Mesenchymal stem cell (in vitro differentiated cells and primary cell): ENCODE measurements around the gene GAGE12H. TPM values are rescaled to one million over a fixed set of nuclear protein-coding genes. Genes with fewer than 3 reads are reported as not detected.
"Not testable (repeated sequence)": the region's sequence is repeated elsewhere in the genome, so short reads cannot be mapped to it uniquely, and the experiment has no call there.

ENCODE experiments used
- DNase-seq: peaks from one replicate; pipeline ENCODE4 v3.0.0-alpha.2; 2013
- H2AFZ ChIP-seq: one replicate; pipeline ENCODE4 v1.6.1; 2013; ENCODE audit warnings: low read depth, mild to moderate bottlenecking, control low read depth, inconsistent platforms, low read length, moderate library complexity
- H2AK5ac ChIP-seq: 2 replicates; pipeline ENCODE4 v1.6.1; 2013; ENCODE audit warnings: low read length, moderate library complexity, mild to moderate bottlenecking, inconsistent platforms; ENCODE audit not compliant: severe bottlenecking
- H2BK120ac ChIP-seq: one replicate; pipeline ENCODE4 v1.6.1; 2013; ENCODE audit warnings: low read depth, mild to moderate bottlenecking, inconsistent platforms, low read length, moderate library complexity
- H2BK12ac ChIP-seq, 2 experiments: one replicate each; pipeline ENCODE4 v1.6.1; 2013; ENCODE audit warnings: inconsistent platforms in 2 of 2, low read length in 2 of 2, mild to moderate bottlenecking in 2 of 2, moderate library complexity in 2 of 2, control low read depth in 1 of 2
- H2BK15ac ChIP-seq: one replicate; pipeline ENCODE4 v1.6.1; 2013; ENCODE audit warnings: mild to moderate bottlenecking, low read depth, inconsistent platforms; ENCODE audit not compliant: poor library complexity, severe bottlenecking
- H2BK5ac ChIP-seq: 2 replicates; pipeline ENCODE4 v1.6.1; 2013; ENCODE audit warnings: low read depth, mild to moderate bottlenecking, low read length, control low read depth, inconsistent platforms; ENCODE audit not compliant: poor library complexity, severe bottlenecking
- H3K14ac ChIP-seq, 2 experiments: one replicate each; pipeline ENCODE4 v1.6.1; 2013; ENCODE audit warnings: inconsistent platforms in 2 of 2, low read length in 2 of 2, control low read depth in 1 of 2, mild to moderate bottlenecking in 1 of 2, moderate library complexity in 1 of 2
- H3K18ac ChIP-seq, 2 experiments: one replicate each; pipeline ENCODE4 v1.6.1; 2013; ENCODE audit warnings: inconsistent platforms in 2 of 2, low read length in 2 of 2, control low read depth in 1 of 2, low read depth in 1 of 2, mild to moderate bottlenecking in 1 of 2
- H3K23ac ChIP-seq, 2 experiments: one replicate each; pipeline ENCODE4 v1.6.1; 2013; ENCODE audit warnings: inconsistent platforms in 2 of 2, low read length in 2 of 2, mild to moderate bottlenecking in 2 of 2, moderate library complexity in 2 of 2, control low read depth in 1 of 2
- H3K27ac ChIP-seq: 2 replicates; pipeline ENCODE4 v1.5.1; 2013; ENCODE audit warnings: mild to moderate bottlenecking, moderate library complexity, low read length, control low read depth, inconsistent platforms; ENCODE audit not compliant: poor library complexity, severe bottlenecking
- H3K27me3 ChIP-seq, 2 experiments: 2 replicates each; pipeline versions ENCODE4 v1.6.1 to v1.7.0; 2013; ENCODE audit warnings: low read length in 2 of 2, mild to moderate bottlenecking in 2 of 2, moderate library complexity in 2 of 2, control low read depth in 1 of 2, inconsistent platforms in 1 of 2; ENCODE audit not compliant: control insufficient read depth in 1 of 2, insufficient read depth in 1 of 2
- H3K36me3 ChIP-seq, 2 experiments: 2 replicates each; pipeline versions ENCODE4 v1.6.1 to v1.7.0; 2013; ENCODE audit warnings: low read length in 2 of 2, control low read depth in 1 of 2, inconsistent platforms in 1 of 2, low read depth in 1 of 2, mild to moderate bottlenecking in 1 of 2; ENCODE audit not compliant: insufficient read depth in 2 of 2, control insufficient read depth in 1 of 2
- H3K4ac ChIP-seq, 2 experiments: one replicate each; pipeline ENCODE4 v1.6.1; 2013; ENCODE audit warnings: inconsistent platforms in 2 of 2, low read length in 2 of 2, mild to moderate bottlenecking in 2 of 2, moderate library complexity in 2 of 2, control low read depth in 1 of 2, low read depth in 1 of 2
- H3K4me1 ChIP-seq: 2 replicates; pipeline ENCODE4 v1.6.1; 2013; ENCODE audit warnings: low read depth, low read length, control low read depth; ENCODE audit not compliant: control insufficient read depth, insufficient read depth
- H3K4me2 ChIP-seq: 2 replicates; pipeline ENCODE4 v1.6.1; 2013; ENCODE audit warnings: low read length, mild to moderate bottlenecking, inconsistent platforms; ENCODE audit not compliant: poor library complexity, severe bottlenecking
- H3K4me3 ChIP-seq, 2 experiments: 2 replicates each; pipeline versions ENCODE4 v1.5.1 to v1.7.0; 2013; ENCODE audit warnings: low read length in 2 of 2, mild to moderate bottlenecking in 2 of 2, control low read depth in 1 of 2, low read depth in 1 of 2; ENCODE audit not compliant: insufficient read depth in 1 of 2
- H3K79me1 ChIP-seq: replicated peaks from 2 replicates; pipeline ENCODE4 v1.6.1; 2013; ENCODE audit warnings: mild to moderate bottlenecking, control low read depth, low read length, inconsistent platforms; ENCODE audit not compliant: poor library complexity, severe bottlenecking
- H3K9ac ChIP-seq: 2 replicates; pipeline ENCODE4 v1.7.0; 2013; ENCODE audit warnings: mild to moderate bottlenecking, low read length, moderate library complexity
- H3K9me3 ChIP-seq: 2 replicates; pipeline ENCODE4 v1.7.0; 2013; ENCODE audit warnings: mild to moderate bottlenecking, low read length; ENCODE audit not compliant: control insufficient read depth
- H4K8ac ChIP-seq: one replicate; pipeline ENCODE4 v1.6.1; 2013; ENCODE audit warnings: inconsistent platforms, mild to moderate bottlenecking, low read length, moderate library complexity
- H4K91ac ChIP-seq: one replicate; pipeline ENCODE4 v1.6.1; 2013; ENCODE audit warnings: mild to moderate bottlenecking, low read length, inconsistent platforms
- whole genome bisulfite sequencing: methylation state at CpG from one replicate; pipeline ENCODE4 v1.1.7; 2013; ENCODE audit warnings: mixed read lengths; 5-methylcytosine and 5-hydroxymethylcytosine counted together
- polyA plus RNA-seq, 2 experiments: library from polyadenylated mRNA; stranded (reverse); fragments of 200-250 nt; gene quantifications; one replicate each; pipeline ENCODE4 v1.2.3, GENCODE V29; 2013

GAGE12H gene, protein sequence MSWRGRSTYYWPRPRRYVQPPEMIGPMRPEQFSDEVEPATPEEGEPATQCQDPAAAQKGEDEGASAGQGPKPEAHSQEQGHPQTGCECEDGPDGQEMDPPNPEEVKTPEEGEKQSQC
- not detected for polyA plus RNA-seq (2013, experiment 1 of 2)
- not detected for polyA plus RNA-seq (2013, experiment 2 of 2)

- not testable (repeated sequence) for H3K23ac ChIP-seq
- no CpG with 5 or more reads among the region's 16 CpGs for WGBS
Observed at GRCh38 chrX:49579649-49580048, at the start of gene GAGE12H. GAGE12H (plus strand) TSS chrX:49579949; CDS start chrX:49581104, 1,155 bp downstream.

DNA sequence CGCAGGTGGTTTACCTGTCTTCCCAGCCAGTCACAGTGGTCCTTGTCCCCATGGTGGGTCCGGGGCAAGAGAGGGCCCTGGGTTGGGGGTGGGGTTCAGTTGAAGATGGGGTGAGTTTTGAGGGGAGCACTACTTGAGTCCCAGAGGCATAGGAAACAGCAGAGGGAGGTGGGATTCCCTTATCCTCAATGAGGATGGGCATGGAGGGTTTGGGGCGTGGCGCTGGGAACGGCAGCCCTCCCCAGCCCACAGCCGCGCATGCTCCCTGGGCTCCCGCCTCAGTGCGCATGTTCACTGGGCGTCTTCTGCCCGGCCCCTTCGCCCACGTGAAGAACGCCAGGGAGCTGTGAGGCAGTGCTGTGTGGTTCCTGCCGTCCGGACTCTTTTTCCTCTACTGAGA is 47.9 kb upstream of the GAGE12H start, which contains the start of gene GAGE12C:
TSS of gene GAGE12C (plus strand) at position 301 of the 400 bp plus-strand sequence. CDS start 1,155 bp downstream, outside the sequence.
- not testable (repeated sequence) for H3K4me2 ChIP-seq, H3K27me3 ChIP-seq, H2AFZ ChIP-seq, H2BK5ac ChIP-seq, H2AK5ac ChIP-seq, H3K14ac ChIP-seq, H3K36me3 ChIP-seq, H3K79me1 ChIP-seq, H2BK15ac ChIP-seq, H2BK120ac ChIP-seq, H3K27ac ChIP-seq, H3K23ac ChIP-seq, H4K8ac ChIP-seq, H3K4me3 ChIP-seq, H3K4ac ChIP-seq, DNase-seq, H2BK12ac ChIP-seq, H3K18ac ChIP-seq, H4K91ac ChIP-seq, H3K9ac ChIP-seq, H3K9me3 ChIP-seq, H3K4me1 ChIP-seq
- no CpG with 5 or more reads among the region's 16 CpGs for WGBS

More at GRCh38 chrX:49579649-49580048, at the start of gene GAGE12H:
- H3K27me3 ChIP-seq, H3K9ac ChIP-seq, H4K91ac ChIP-seq, DNase-seq, H3K79me1 ChIP-seq, H3K9me3 ChIP-seq, H4K8ac ChIP-seq, H3K18ac ChIP-seq, H3K36me3 ChIP-seq, H3K4ac ChIP-seq, H2BK15ac ChIP-seq, H2AK5ac ChIP-seq, H2BK120ac ChIP-seq, H2BK12ac ChIP-seq, H3K4me3 ChIP-seq, H3K4me1 ChIP-seq, H2AFZ ChIP-seq, H3K14ac ChIP-seq, H3K4me2 ChIP-seq, H2BK5ac ChIP-seq, H3K27ac ChIP-seq: not testable (repeated sequence)

DNA sequence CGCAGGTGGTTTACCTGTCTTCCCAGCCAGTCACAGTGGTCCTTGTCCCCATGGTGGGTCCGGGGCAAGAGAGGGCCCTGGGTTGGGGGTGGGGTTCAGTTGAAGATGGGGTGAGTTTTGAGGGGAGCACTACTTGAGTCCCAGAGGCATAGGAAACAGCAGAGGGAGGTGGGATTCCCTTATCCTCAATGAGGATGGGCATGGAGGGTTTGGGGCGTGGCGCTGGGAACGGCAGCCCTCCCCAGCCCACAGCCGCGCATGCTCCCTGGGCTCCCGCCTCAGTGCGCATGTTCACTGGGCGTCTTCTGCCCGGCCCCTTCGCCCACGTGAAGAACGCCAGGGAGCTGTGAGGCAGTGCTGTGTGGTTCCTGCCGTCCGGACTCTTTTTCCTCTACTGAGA is 38.3 kb upstream of the GAGE12H start, which contains the start of gene GAGE12D:
TSS of gene GAGE12D (plus strand) at position 301 of the 400 bp plus-strand sequence. CDS start 1,155 bp downstream, outside the sequence.
- not testable (repeated sequence) for H3K27me3 ChIP-seq, H3K14ac ChIP-seq, H3K4me3 ChIP-seq, H4K8ac ChIP-seq, H2AK5ac ChIP-seq, H2BK15ac ChIP-seq, H3K23ac ChIP-seq, H3K9ac ChIP-seq, H3K27ac ChIP-seq, H3K9me3 ChIP-seq, H3K4ac ChIP-seq, H3K36me3 ChIP-seq, H2BK5ac ChIP-seq, H2BK12ac ChIP-seq, H2BK120ac ChIP-seq, H3K79me1 ChIP-seq, DNase-seq, H4K91ac ChIP-seq, H3K4me1 ChIP-seq, H2AFZ ChIP-seq, H3K4me2 ChIP-seq, H3K18ac ChIP-seq
- no CpG with 5 or more reads among the region's 16 CpGs for WGBS

DNA sequence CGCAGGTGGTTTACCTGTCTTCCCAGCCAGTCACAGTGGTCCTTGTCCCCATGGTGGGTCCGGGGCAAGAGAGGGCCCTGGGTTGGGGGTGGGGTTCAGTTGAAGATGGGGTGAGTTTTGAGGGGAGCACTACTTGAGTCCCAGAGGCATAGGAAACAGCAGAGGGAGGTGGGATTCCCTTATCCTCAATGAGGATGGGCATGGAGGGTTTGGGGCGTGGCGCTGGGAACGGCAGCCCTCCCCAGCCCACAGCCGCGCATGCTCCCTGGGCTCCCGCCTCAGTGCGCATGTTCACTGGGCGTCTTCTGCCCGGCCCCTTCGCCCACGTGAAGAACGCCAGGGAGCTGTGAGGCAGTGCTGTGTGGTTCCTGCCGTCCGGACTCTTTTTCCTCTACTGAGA is 28.8 kb upstream of the GAGE12H start, which contains the start of gene GAGE12E:
TSS of gene GAGE12E (plus strand) at position 301 of the 400 bp plus-strand sequence. CDS start 1,155 bp downstream, outside the sequence.
- not testable (repeated sequence) for DNase-seq, H2BK5ac ChIP-seq, H3K79me1 ChIP-seq, H2AK5ac ChIP-seq, H3K4me2 ChIP-seq, H3K9me3 ChIP-seq, H2BK12ac ChIP-seq, H3K14ac ChIP-seq, H3K4me1 ChIP-seq, H3K27me3 ChIP-seq, H2BK15ac ChIP-seq, H3K9ac ChIP-seq, H3K4me3 ChIP-seq, H3K36me3 ChIP-seq, H2BK120ac ChIP-seq, H3K18ac ChIP-seq, H3K23ac ChIP-seq, H2AFZ ChIP-seq, H4K91ac ChIP-seq, H3K27ac ChIP-seq, H3K4ac ChIP-seq, H4K8ac ChIP-seq
- WGBS, result no CpG with 5 or more reads among the region's 16 CpGs
